Endothelial cell of umbilical vein (primary cell): Measurements from ENCODE around the gene SS18L1. TPM values are rescaled to one million over a fixed set of nuclear protein-coding genes. Genes with fewer than 3 reads are reported as not detected.

Experiments
- BruUV-seq: library from RNA; stranded (reverse); fragments of 400-500 nt; replicated peaks from 2 replicates; lab custom pipeline; 2021; lab: Mats Ljungman, UMichigan
- CTCF ChIA-PET: fragments of 300-600, 350-600 bp; sonication (Branson Sonifier 250); formaldehyde crosslinking; loops from one replicate; lab custom pipeline; 2021; ENCODE audit warnings: antibody characterized with exemption, inconsistent platforms; lab: Charles Lee
- POLR2A ChIA-PET: fragments of 300-600, 350-600 bp; sonication (Branson Sonifier 250); formaldehyde crosslinking; loops from one replicate; lab custom pipeline; 2021; ENCODE audit warnings: antibody characterized with exemption, inconsistent platforms; lab: Charles Lee
- DNase-seq: peaks from one replicate; pipeline ENCODE4 v3.0.0-alpha.2; 2011; ENCODE audit warnings: low read depth, low spot score
- FAIRE-seq: peaks from 2 replicates; lab custom pipeline; 2011; peaks lifted over from hg19 to GRCh38; lab: Jason Lieb, UNC
- H2AFZ ChIP-seq: 2 replicates; pipeline ENCODE4 v1.6.0; 2012; ENCODE audit warnings: low read depth, low read length, control low read depth, inconsistent platforms
- H3K27ac ChIP-seq: 2 replicates; pipeline ENCODE4 v1.5.1; 2011; ENCODE audit warnings: low read depth, mild to moderate bottlenecking, control low read depth, low read length, moderate library complexity; ENCODE audit not compliant: insufficient read depth
- H3K27me3 ChIP-seq, 2 experiments: 2 replicates each; pipeline versions ENCODE4 v1.6.0 to v1.6.1; 2011; ENCODE audit warnings: low read length in 2 of 2, mixed read lengths in 1 of 2; ENCODE audit not compliant: control insufficient read depth in 2 of 2, insufficient read depth in 2 of 2
- H3K36me3 ChIP-seq, 2 experiments: 2 replicates in 1 of 2; 3 replicates in 1 of 2; pipeline ENCODE4 v1.5.1; 2011; ENCODE audit warnings: low read length in 2 of 2, mild to moderate bottlenecking in 1 of 2, moderate library complexity in 1 of 2; ENCODE audit not compliant: control insufficient read depth in 2 of 2, insufficient read depth in 2 of 2; ENCODE audit errors: extremely low read depth in 1 of 2
- H3K4me1 ChIP-seq: 3 replicates; pipeline ENCODE4 v1.5.1; 2011; ENCODE audit warnings: mild to moderate bottlenecking, low read length; ENCODE audit not compliant: control insufficient read depth, insufficient read depth; ENCODE audit errors: extremely low read depth
- H3K4me2 ChIP-seq: 2 replicates; pipeline ENCODE4 v1.6.1; 2011; ENCODE audit warnings: low read length, control low read depth, mixed read lengths; ENCODE audit not compliant: insufficient read depth
- H3K4me3 ChIP-seq, 3 experiments: fragments of 200-600 bp in 1 of 3; sonication (generic), shearing (Covaris generic) in 1 of 3; replicated peaks in 1 of 3; 2 replicates each; pipeline ENCODE4 v1.5.1; 2011 to 2016; ENCODE audit warnings: control low read depth in 3 of 3, low read length in 3 of 3, mild to moderate bottlenecking in 2 of 3, inconsistent platforms in 1 of 3, low read depth in 1 of 3, moderate library complexity in 1 of 3; ENCODE audit not compliant: insufficient read depth in 1 of 3
- H3K79me2 ChIP-seq: 2 replicates; pipeline ENCODE4 v1.6.0; 2012; ENCODE audit warnings: low read length, inconsistent platforms; ENCODE audit not compliant: control insufficient read depth, insufficient read depth
- H3K9ac ChIP-seq: replicated peaks from 2 replicates; pipeline ENCODE3; 2011; ENCODE audit warnings: low read length, control low read depth; ENCODE audit not compliant: insufficient read depth; ENCODE audit errors: extremely low read depth
- H3K9me1 ChIP-seq: replicated peaks from 3 replicates; pipeline ENCODE4 v1.6.0; 2011; ENCODE audit warnings: mild to moderate bottlenecking, low read length; ENCODE audit not compliant: control insufficient read depth, insufficient read depth; ENCODE audit errors: extremely low read depth
- H3K9me3 ChIP-seq: replicated peaks from 2 replicates; pipeline ENCODE4 v1.5.1; 2012; ENCODE audit warnings: low read length, inconsistent platforms; ENCODE audit not compliant: control insufficient read depth, insufficient read depth
- H4K20me1 ChIP-seq: replicated peaks from 2 replicates; pipeline ENCODE3; 2011; ENCODE audit warnings: mild to moderate bottlenecking, low read length; ENCODE audit not compliant: control insufficient read depth, insufficient read depth; ENCODE audit errors: extremely low read depth
- EZH2 ChIP-seq: IDR thresholded peaks from 2 replicates; pipeline ENCODE4 v1.6.1; 2012; ENCODE audit warnings: borderline replicate concordance, low read depth, mild to moderate bottlenecking, moderate library complexity, low read length, inconsistent platforms; ENCODE audit not compliant: severe bottlenecking
- FOS ChIP-seq: IDR thresholded peaks from 2 replicates; pipeline ENCODE4 v1.6.1; 2011; ENCODE audit warnings: mild to moderate bottlenecking, low read length, moderate library complexity, borderline replicate concordance; ENCODE audit not compliant: insufficient read depth
- GATA2 ChIP-seq: IDR thresholded peaks from 2 replicates; pipeline ENCODE4 v1.7.0; 2011; ENCODE audit warnings: low read depth, mild to moderate bottlenecking, moderate library complexity, mixed read lengths, low read length; ENCODE audit not compliant: insufficient read length, insufficient read depth
- JUN ChIP-seq: IDR thresholded peaks from 2 replicates; pipeline ENCODE4 v1.6.1; 2011; ENCODE audit warnings: borderline replicate concordance, low read depth; ENCODE audit not compliant: insufficient read length, insufficient read depth
- MYC ChIP-seq: IDR thresholded peaks from one replicate; pipeline ENCODE4 v1.6.1; 2011; ENCODE audit warnings: mild to moderate bottlenecking, low read depth, low read length
- POLR2A ChIP-seq: IDR thresholded peaks from 2 replicates; pipeline ENCODE4 v1.6.1; 2012; ENCODE audit warnings: low read depth, mild to moderate bottlenecking, control low read depth, low read length
- POLR2AphosphoS5 ChIP-seq: IDR thresholded peaks from 2 replicates; pipeline ENCODE4 v1.6.1; 2012; ENCODE audit warnings: low read depth, mild to moderate bottlenecking, control low read depth, low read length, moderate library complexity; ENCODE audit not compliant: insufficient read depth
- dilution Hi-C: fragments of 300-500 bp; cut with MboI; formaldehyde crosslinking; loops from one replicate; pipeline ENCODE4 v1.15.0; 2019; ENCODE audit warnings: low sequenced_read_pairs; ENCODE audit not compliant: extremely low pct_ligation_motif_present
- intact Hi-C: fragments of 100-400 bp; cut with micrococcal nuclease; formaldehyde crosslinking; loops from one replicate; pipeline ENCODE4 v1.10.0; 2022
- polyA plus RNA-seq, 4 experiments: library from polyadenylated mRNA; depleted of rRNA in 3 of 4; stranded (reverse) in 3 of 4; unstranded in 1 of 4; fragments of >200 nt; gene quantifications; 2 replicates each; pipeline versions ENCODE4 v1.2.1 to v1.2.3, GENCODE V29; 2011 to 2012; ENCODE audit warnings: missing spikeins in 1 of 4
- total RNA-seq: library from RNA; stranded (reverse); gene quantifications from 2 replicates; pipeline ENCODE4 v1.2.3, GENCODE V29; 2021
- TF ChIP-seq, protein P1 (sequence below): IDR thresholded peaks from 2 replicates; pipeline ENCODE4 v1.6.1; 2011; ENCODE audit not compliant: insufficient read depth, insufficient read length
- TF ChIP-seq, protein P2 (sequence below), 2 donors: IDR thresholded peaks; 1 replicate in 1 of 2; 2 replicates in 1 of 2; pipeline ENCODE4 v1.5.1; 2011; ENCODE audit warnings: low read length in 2 of 2, mild to moderate bottlenecking in 2 of 2, moderate library complexity in 2 of 2, control low read depth in 1 of 2, inconsistent platforms in 1 of 2, low read depth in 1 of 2; ENCODE audit not compliant: insufficient read depth in 1 of 2; ENCODE audit errors: extremely low read depth in 1 of 2

SS18L1 gene
- total and polyA plus RNA-seq, 2 donors (not counting 3 experiments of a cell fraction or from before 2014, with no cell fraction given), result 15.4 to 21.7 TPM

DNA sequence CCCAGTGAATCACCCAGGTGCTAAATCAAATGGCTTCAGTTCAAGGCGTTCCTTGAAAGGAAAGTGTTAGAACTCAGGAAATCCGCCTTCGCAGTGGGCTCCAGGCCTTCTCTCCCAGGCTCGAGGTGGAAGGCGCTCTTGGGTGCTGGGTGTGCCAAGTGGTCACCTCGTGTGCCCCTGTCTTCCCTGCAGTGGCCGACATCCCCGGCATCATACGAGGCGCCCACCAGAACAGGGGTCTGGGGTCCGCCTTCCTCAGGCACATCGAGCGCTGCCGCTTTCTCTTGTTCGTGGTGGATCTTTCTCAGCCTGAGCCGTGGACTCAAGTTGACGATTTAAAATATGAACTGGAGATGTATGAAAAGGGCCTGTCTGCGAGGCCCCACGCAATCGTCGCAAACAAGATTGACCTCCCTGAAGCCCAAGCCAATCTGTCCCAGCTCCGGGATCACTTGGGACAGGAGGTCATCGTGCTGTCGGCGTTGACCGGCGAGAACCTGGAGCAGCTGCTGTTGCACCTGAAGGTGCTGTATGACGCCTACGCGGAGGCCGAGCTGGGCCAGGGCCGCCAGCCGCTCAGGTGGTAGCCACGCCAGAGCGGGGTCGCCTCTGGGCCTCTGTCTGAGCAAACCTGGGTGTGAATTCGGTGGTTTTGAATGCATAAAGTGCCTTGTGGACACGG, 57.1 kb downstream of the SS18L1 start:
- H3K9me3 ChIP-seq, result no peaks in the 10 kb centered on the region
- CTCF ChIA-PET, result interaction anchor here (0.8 kb wide), 1 partner anchor 56 kb away, joined by 3 read pairs; no protein-coding TSS in a partner anchor
- no peak overlapping the region for H3K4me2 ChIP-seq
- no peaks in the 10 kb centered on the region for H3K9me1 ChIP-seq
- no peaks in the 10 kb centered on the region for H4K20me1 ChIP-seq
- peaks cover 0 to 27% of the 10 kb centered on the region in 2 experiments for H3K36me3 ChIP-seq
- no peaks in the 10 kb centered on the region for H3K27me3 ChIP-seq
- H3K79me2 ChIP-seq, result no peaks in the 10 kb centered on the region
- H3K4me3 ChIP-seq, result no peak overlapping the region
- no peak for DNase-seq
- dilution Hi-C loops (no loop called here), intact Hi-C loops (loop anchor here (5.0 kb wide), 1 partner anchor 87 kb away; no protein-coding TSS in a partner anchor)
- H2AFZ ChIP-seq, result no peak overlapping the region
- FAIRE-seq, result no peak
- no TSS peak for BruUV-seq
- POLR2A ChIA-PET, result no interaction called here
- no peak overlapping the region for H3K9ac ChIP-seq
- no peak overlapping the region for H3K27ac ChIP-seq
- TF ChIP-seq GATA2, result no peak
- TF ChIP-seq POLR2A, result no peak
- no peak for TF ChIP-seq POLR2AphosphoS5
- peaks cover 9% of the 10 kb centered on the region for H3K4me1 ChIP-seq

- Histone ChIP-seq H3K27ac (no peak overlapping the region), H2AFZ (no peak overlapping the region), H3K9me3 (no peaks in the 10 kb centered on the region), H3K36me3 (peaks cover 0 to 27% of the 10 kb centered on the region in 2 experiments), H3K4me3 (no peak overlapping the region), H3K4me1 (peaks cover 9% of the 10 kb centered on the region), H3K79me2 (no peaks in the 10 kb centered on the region), H3K9ac (no peak overlapping the region), H3K9me1 (no peaks in the 10 kb centered on the region), H4K20me1 (no peaks in the 10 kb centered on the region), H3K4me2 (no peak overlapping the region), H3K27me3 (no peaks in the 10 kb centered on the region)
- FAIRE-seq (no peak), DNase-seq (no peak)
- CTCF ChIA-PET, result interaction anchor here (0.8 kb wide), 1 partner anchor 56 kb away, joined by 3 read pairs; no protein-coding TSS in a partner anchor
- dilution Hi-C loops (no loop called here), intact Hi-C loops (loop anchor here (5.0 kb wide), 1 partner anchor 86 kb away; no protein-coding TSS in a partner anchor)
- TF ChIP-seq, protein P1, sequence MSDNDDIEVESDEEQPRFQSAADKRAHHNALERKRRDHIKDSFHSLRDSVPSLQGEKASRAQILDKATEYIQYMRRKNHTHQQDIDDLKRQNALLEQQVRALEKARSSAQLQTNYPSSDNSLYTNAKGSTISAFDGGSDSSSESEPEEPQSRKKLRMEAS, result no peak
- TF ChIP-seq MYC, result no peak
- TF ChIP-seq GATA2, result no peak
- no peak for TF ChIP-seq JUN
- no peak for TF ChIP-seq EZH2
- no peak for TF ChIP-seq POLR2AphosphoS5
- TF ChIP-seq FOS, result no peak
- TF ChIP-seq, protein P2, sequence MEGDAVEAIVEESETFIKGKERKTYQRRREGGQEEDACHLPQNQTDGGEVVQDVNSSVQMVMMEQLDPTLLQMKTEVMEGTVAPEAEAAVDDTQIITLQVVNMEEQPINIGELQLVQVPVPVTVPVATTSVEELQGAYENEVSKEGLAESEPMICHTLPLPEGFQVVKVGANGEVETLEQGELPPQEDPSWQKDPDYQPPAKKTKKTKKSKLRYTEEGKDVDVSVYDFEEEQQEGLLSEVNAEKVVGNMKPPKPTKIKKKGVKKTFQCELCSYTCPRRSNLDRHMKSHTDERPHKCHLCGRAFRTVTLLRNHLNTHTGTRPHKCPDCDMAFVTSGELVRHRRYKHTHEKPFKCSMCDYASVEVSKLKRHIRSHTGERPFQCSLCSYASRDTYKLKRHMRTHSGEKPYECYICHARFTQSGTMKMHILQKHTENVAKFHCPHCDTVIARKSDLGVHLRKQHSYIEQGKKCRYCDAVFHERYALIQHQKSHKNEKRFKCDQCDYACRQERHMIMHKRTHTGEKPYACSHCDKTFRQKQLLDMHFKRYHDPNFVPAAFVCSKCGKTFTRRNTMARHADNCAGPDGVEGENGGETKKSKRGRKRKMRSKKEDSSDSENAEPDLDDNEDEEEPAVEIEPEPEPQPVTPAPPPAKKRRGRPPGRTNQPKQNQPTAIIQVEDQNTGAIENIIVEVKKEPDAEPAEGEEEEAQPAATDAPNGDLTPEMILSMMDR (IDR thresholded peaks at IDR 0.05; ENCODE audit: extremely low read depth in 1 of 2, insufficient read depth in 1 of 2, low read depth in 1 of 2, low read length in 2 of 2), result no peak
- no peak for TF ChIP-seq POLR2A
- BruUV-seq, result no TSS peak
- POLR2A ChIA-PET, result no interaction called here
Measured at GRCh38 chr20:62201173-62202082, 57.9 kb downstream of the SS18L1 start.
